ENCODE measurements around the gene VWA1.
"Not testable (repeated sequence)": the region's sequence is repeated elsewhere in the genome, so short reads cannot be mapped to it uniquely, and the experiment has no call there.

The VWA1 gene

GRCh38 chr1:1451696-1452364 lies 16.3 kb downstream of the VWA1 start:
- DNase-seq (no peak), ATAC-seq (no peak)
- no peak overlapping the region for H3K4me3 Mint-ChIP-seq
- no peak overlapping the region for H3K27ac Mint-ChIP-seq
- no peaks in the 10 kb centered on the region for H3K9me3 Mint-ChIP-seq
- no peaks in the 10 kb centered on the region for H3K27me3 Mint-ChIP-seq
- H3K4me1 Mint-ChIP-seq = no peaks in the 10 kb centered on the region

GRCh38 chr1:1452365-1452739 lies 16.9 kb downstream of the VWA1 start:
- H3K27ac Mint-ChIP-seq, DNase-seq, H3K4me1 Mint-ChIP-seq, H3K27me3 Mint-ChIP-seq, H3K4me3 Mint-ChIP-seq, ATAC-seq, H3K9me3 Mint-ChIP-seq: not testable (repeated sequence)

GRCh38 chr1:1452882-1453281 lies 17.4 kb downstream of the VWA1 start:
- Mint-ChIP-seq H3K4me3 (no peak overlapping the region), H3K27ac (no peak overlapping the region), H3K4me1 (no peaks in the 10 kb centered on the region), H3K9me3 (no peaks in the 10 kb centered on the region), H3K27me3 (no peaks in the 10 kb centered on the region)
- DNase-seq (no peak), ATAC-seq (no peak)

- ATAC-seq, DNase-seq: not testable (repeated sequence)
Measured at GRCh38 chr1:1454286-1455056, 19.0 kb downstream of the VWA1 start.

GRCh38 chr1:1455366-1455884 lies 19.9 kb downstream of the VWA1 start:
- H3K4me1 Mint-ChIP-seq = no peaks in the 10 kb centered on the region
- H3K27ac Mint-ChIP-seq = no peak overlapping the region
- no peak overlapping the region for H3K4me3 Mint-ChIP-seq
- no peaks in the 10 kb centered on the region for H3K9me3 Mint-ChIP-seq
- no peak for DNase-seq
- H3K27me3 Mint-ChIP-seq = peaks cover under 1% of the 10 kb centered on the region
- ATAC-seq = no peak

More at GRCh38 chr1:1454286-1455056, 19.0 kb downstream of the VWA1 start:
- H3K9me3 Mint-ChIP-seq, H3K4me3 Mint-ChIP-seq, H3K27me3 Mint-ChIP-seq, H3K4me1 Mint-ChIP-seq: not testable (repeated sequence)
- peak overlapping the region in 1 of 2 donors; percentile 42 for H3K27ac Mint-ChIP-seq

GRCh38 chr1:1455934-1456333 lies 20.4 kb downstream of the VWA1 start:
- not testable (repeated sequence) for H3K9me3 Mint-ChIP-seq, H3K27me3 Mint-ChIP-seq, DNase-seq, H3K4me3 Mint-ChIP-seq, H3K4me1 Mint-ChIP-seq, H3K27ac Mint-ChIP-seq, ATAC-seq

GRCh38 chr1:1456683-1457255 lies 21.3 kb downstream of the VWA1 start:
- DNase-seq, H3K4me1 Mint-ChIP-seq, H3K9me3 Mint-ChIP-seq, ATAC-seq, H3K27ac Mint-ChIP-seq, H3K4me3 Mint-ChIP-seq: not testable (repeated sequence)
- H3K27me3 Mint-ChIP-seq = peaks cover 11% of the 10 kb centered on the region

GRCh38 chr1:1459156-1459555 lies 23.7 kb downstream of the VWA1 start:
- H3K4me1 Mint-ChIP-seq, H3K4me3 Mint-ChIP-seq, ATAC-seq, H3K27ac Mint-ChIP-seq, H3K9me3 Mint-ChIP-seq, DNase-seq: not testable (repeated sequence)
- peaks cover 18% of the 10 kb centered on the region for H3K27me3 Mint-ChIP-seq

- H3K4me3 Mint-ChIP-seq, H3K9me3 Mint-ChIP-seq, H3K27ac Mint-ChIP-seq, DNase-seq, ATAC-seq, H3K4me1 Mint-ChIP-seq: not testable (repeated sequence)
- peaks cover 18% of the 10 kb centered on the region for H3K27me3 Mint-ChIP-seq
Measured at GRCh38 chr1:1459711-1460110, 24.2 kb downstream of the VWA1 start.

- peaks cover 18% of the 10 kb centered on the region for H3K27me3 Mint-ChIP-seq
- H3K4me1 Mint-ChIP-seq = peaks cover 5% of the 10 kb centered on the region
- no peak for DNase-seq
- ATAC-seq = no peak
- no peaks in the 10 kb centered on the region for H3K9me3 Mint-ChIP-seq
- H3K27ac Mint-ChIP-seq = no peak overlapping the region
- H3K4me3 Mint-ChIP-seq = no peak overlapping the region
Measured at GRCh38 chr1:1460540-1461130, 25.1 kb downstream of the VWA1 start.

GRCh38 chr1:1461721-1462317 lies 26.3 kb downstream of the VWA1 start:
- DNase-seq (no peak), ATAC-seq (no peak)
- H3K27me3 Mint-ChIP-seq = peaks cover 18% of the 10 kb centered on the region
- no peaks in the 10 kb centered on the region for H3K9me3 Mint-ChIP-seq
- H3K27ac Mint-ChIP-seq = no peak overlapping the region
- H3K4me1 Mint-ChIP-seq = peaks cover 5% of the 10 kb centered on the region
- peak overlapping the region; percentile 37 to 68 for H3K4me3 Mint-ChIP-seq

- H3K27ac Mint-ChIP-seq = peak overlapping the region; percentile 40 to 76
- ATAC-seq (peak; percentile 69), DNase-seq (peak in 1 of 2 donors; percentile 25)
- peaks cover 18% of the 10 kb centered on the region for H3K27me3 Mint-ChIP-seq
- H3K4me3 Mint-ChIP-seq = peak overlapping the region; percentile 37 to 68
- H3K4me1 Mint-ChIP-seq = peaks cover 5% of the 10 kb centered on the region
- H3K9me3 Mint-ChIP-seq = no peaks in the 10 kb centered on the region
Measured at GRCh38 chr1:1462318-1462966, 27.0 kb downstream of the VWA1 start.

- DNase-seq = no peak
- H3K9me3 Mint-ChIP-seq = no peaks in the 10 kb centered on the region
- peaks cover 5% of the 10 kb centered on the region for H3K4me1 Mint-ChIP-seq
- no peak for ATAC-seq
- peaks cover 18% of the 10 kb centered on the region for H3K27me3 Mint-ChIP-seq
- H3K27ac Mint-ChIP-seq = no peak overlapping the region
- H3K4me3 Mint-ChIP-seq = peak overlapping the region in 1 of 2 donors; percentile 68
Measured at GRCh38 chr1:1463312-1463711, 27.8 kb downstream of the VWA1 start.

GRCh38 chr1:1468196-1468985 lies 32.9 kb downstream of the VWA1 start:
- ATAC-seq, H3K27me3 Mint-ChIP-seq, H3K4me3 Mint-ChIP-seq, H3K27ac Mint-ChIP-seq, DNase-seq, H3K9me3 Mint-ChIP-seq: not testable (repeated sequence)
- peaks cover 26% of the 10 kb centered on the region for H3K4me1 Mint-ChIP-seq
